SU-DHL-6 (cell line): Measurements from ENCODE around the gene RGS13.

ENCODE experiments used
- H2AFZ ChIP-seq: fragments of 200-600 bp; sonication (generic); 2 replicates; pipeline ENCODE4 v1.6.1; 2014; ENCODE audit warnings: low read depth, mild to moderate bottlenecking, moderate library complexity, mixed read lengths, antibody characterized with exemption, low read length; ENCODE audit not compliant: severe bottlenecking
- H3F3A ChIP-seq: fragments of 200-600 bp; shearing (Covaris generic); 2 replicates; pipeline ENCODE4 v1.6.0; 2016; ENCODE audit warnings: antibody characterized with exemption, mild to moderate bottlenecking; ENCODE audit not compliant: insufficient read depth
- H3K27ac ChIP-seq: fragments of 200-600 bp; sonication (generic); 2 replicates; pipeline ENCODE4 v1.5.1; 2016; ENCODE audit warnings: low read depth, mild to moderate bottlenecking, low read length, moderate library complexity, mixed read lengths
- H3K27me3 ChIP-seq: fragments of 200-600 bp; sonication (generic), shearing (Covaris generic); 2 replicates; pipeline ENCODE4 v1.6.0; 2014; ENCODE audit warnings: mild to moderate bottlenecking, low read length
- H3K36me3 ChIP-seq: fragments of 200-600 bp; sonication (generic); 2 replicates; pipeline ENCODE4 v1.6.1; 2014; ENCODE audit warnings: mild to moderate bottlenecking, low read length, mixed read lengths
- H3K4me2 ChIP-seq: fragments of 300-600, 200-600 bp; shearing (Covaris generic), sonication (generic); 2 replicates; pipeline ENCODE4 v1.6.0; 2014; ENCODE audit warnings: low read length, low read depth, mild to moderate bottlenecking; ENCODE audit not compliant: poor library complexity, severe bottlenecking
- H3K4me3 ChIP-seq: fragments of 200-600 bp; sonication (generic); 2 replicates; pipeline ENCODE4 v1.5.1; 2014; ENCODE audit warnings: antibody characterized with exemption, low read length, mild to moderate bottlenecking, mixed read lengths; ENCODE audit not compliant: insufficient read depth, poor library complexity, severe bottlenecking
- H3K79me2 ChIP-seq: fragments of 200-600 bp; sonication (generic); 2 replicates; pipeline ENCODE4 v1.6.1; 2014; ENCODE audit warnings: mild to moderate bottlenecking, low read length, moderate library complexity; ENCODE audit not compliant: insufficient read depth
- H3K9ac ChIP-seq: fragments of 200-600 bp; sonication (generic); 2 replicates; pipeline ENCODE4 v1.7.0; 2014; ENCODE audit warnings: mild to moderate bottlenecking, low read length
- H3K9me2 ChIP-seq: fragments of 200-600 bp; sonication (generic); replicated peaks from 2 replicates; pipeline ENCODE4 v1.6.1; 2014; ENCODE audit warnings: low read length; ENCODE audit not compliant: insufficient read depth
- H3K9me3 ChIP-seq: fragments of 200-600 bp; sonication (generic); 2 replicates; pipeline ENCODE4 v1.6.1; 2014; ENCODE audit warnings: low read length, mixed read lengths; ENCODE audit not compliant: insufficient read depth
- H4K20me1 ChIP-seq: fragments of 200-600 bp; sonication (generic); 2 replicates; pipeline ENCODE4 v1.6.1; 2014; ENCODE audit warnings: low read depth, mild to moderate bottlenecking, antibody characterized with exemption, low read length, moderate library complexity, mixed read lengths
- CTCF ChIP-seq: fragments of 200-600 bp; sonication (generic); IDR thresholded peaks from one replicate; pipeline ENCODE4 v1.5.1; 2017; ENCODE audit warnings: antibody characterized with exemption, mild to moderate bottlenecking, low read length, moderate library complexity; ENCODE audit not compliant: insufficient read depth, poor library complexity, severe bottlenecking
- EZH2phosphoT487 ChIP-seq: fragments of 200-600 bp; sonication (generic), shearing (Covaris generic); conservative IDR thresholded peaks from 2 replicates; pipeline ENCODE4 v1.6.1; 2018; ENCODE audit warnings: mild to moderate bottlenecking, antibody characterized with exemption, low read length, moderate library complexity, mixed read lengths

RGS13 gene

DNA sequence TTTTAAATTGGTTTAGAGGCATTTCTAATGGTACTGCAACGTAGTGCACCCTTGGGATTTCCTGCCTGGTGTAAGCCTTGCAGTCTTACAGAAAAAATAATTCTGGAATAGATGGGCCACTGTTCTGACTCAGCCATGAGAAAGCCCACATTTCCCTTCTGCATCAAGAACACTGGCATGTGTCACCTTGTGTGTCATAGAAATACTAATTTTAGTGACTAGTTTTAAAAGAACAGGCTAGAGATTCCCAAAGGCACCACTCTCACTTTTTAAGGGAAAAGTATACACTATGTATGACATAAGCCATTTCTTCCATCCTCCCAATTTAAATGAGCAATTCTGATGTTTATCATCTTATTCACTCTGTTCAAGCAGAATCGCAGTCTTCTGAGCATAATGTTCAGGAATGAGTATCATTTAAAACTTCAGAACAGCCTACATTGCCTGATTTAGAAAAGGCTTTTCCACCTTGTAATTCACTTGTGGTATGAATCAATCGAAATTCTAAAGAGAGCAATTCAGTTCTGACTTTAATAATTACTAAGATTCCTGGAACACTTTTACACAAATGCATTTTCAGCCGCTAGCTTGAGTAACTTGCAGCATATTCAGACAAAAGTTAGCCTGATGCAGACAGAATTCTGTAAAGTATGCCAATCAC is 18.8 kb downstream of the RGS13 start:
- TF ChIP-seq EZH2phosphoT487 = no peak
- no peak for TF ChIP-seq CTCF
- H4K20me1 ChIP-seq = peaks cover 3% of the 10 kb centered on the region; the same call in 1 of the 2 replicates
- no peaks in the 10 kb centered on the region for H3K9me2 ChIP-seq
- H3K9ac ChIP-seq = no peak overlapping the region
- H3F3A ChIP-seq = peaks cover 35% of the 10 kb centered on the region
- H3K4me2 ChIP-seq = no peak overlapping the region
- H3K27ac ChIP-seq = no peak overlapping the region
- H3K79me2 ChIP-seq = peaks cover 28% of the 10 kb centered on the region
- H3K36me3 ChIP-seq = peaks cover 76% of the 10 kb centered on the region
- H3K27me3 ChIP-seq = no peaks in the 10 kb centered on the region
- H2AFZ ChIP-seq = no peak overlapping the region
- no peaks in the 10 kb centered on the region for H3K9me3 ChIP-seq
- no peak overlapping the region for H3K4me3 ChIP-seq

- H3K27ac ChIP-seq = no peak overlapping the region
- H3K9ac ChIP-seq = no peak overlapping the region
- no peaks in the 10 kb centered on the region for H3K9me3 ChIP-seq
- no peaks in the 10 kb centered on the region for H3K27me3 ChIP-seq
- no peaks in the 10 kb centered on the region; the same call in 1 of the 2 replicates for H4K20me1 ChIP-seq
- no peak overlapping the region for H3K4me3 ChIP-seq
- H3K36me3 ChIP-seq = peaks cover 84% of the 10 kb centered on the region
- no peak overlapping the region for H2AFZ ChIP-seq
- no peak overlapping the region for H3K4me2 ChIP-seq
- no peaks in the 10 kb centered on the region for H3K9me2 ChIP-seq
- TF ChIP-seq EZH2phosphoT487 = no peak
- TF ChIP-seq CTCF = no peak
- peaks cover 55% of the 10 kb centered on the region for H3F3A ChIP-seq
- H3K79me2 ChIP-seq = peaks cover 6% of the 10 kb centered on the region; the same call in 1 of the 2 replicates
Observed at GRCh38 chr1:192657760-192658159, 21.8 kb downstream of the RGS13 start.

GRCh38 chr1:192658255-192658654 is 22.3 kb downstream of the RGS13 start:
- Histone ChIP-seq H3F3A (peaks cover 52% of the 10 kb centered on the region), H3K4me2 (no peak overlapping the region), H3K79me2 (peaks cover 6% of the 10 kb centered on the region; the same call in 1 of the 2 replicates), H3K27ac (no peak overlapping the region), H3K9ac (no peak overlapping the region), H3K27me3 (no peaks in the 10 kb centered on the region), H4K20me1 (no peaks in the 10 kb centered on the region; the same call in 1 of the 2 replicates), H3K36me3 (peaks cover 80% of the 10 kb centered on the region), H3K4me3 (no peak overlapping the region), H3K9me3 (no peaks in the 10 kb centered on the region), H2AFZ (no peak overlapping the region), H3K9me2 (no peaks in the 10 kb centered on the region)
- no peak for TF ChIP-seq CTCF
- TF ChIP-seq EZH2phosphoT487 = no peak
